IPS-18c (cell line): ENCODE measurements around the gene SUSD6.
"Not testable (repeated sequence)": the region's sequence is repeated elsewhere in the genome, so short reads cannot be mapped to it uniquely, and the experiment has no call there.

Source experiments
- H3K4me3 ChIP-seq: 2 replicates; pipeline ENCODE4 v1.7.0; 2013; ENCODE audit warnings: low read depth, mild to moderate bottlenecking, low read length, moderate library complexity; ENCODE audit not compliant: insufficient read depth
- H3K9me3 ChIP-seq: one replicate; pipeline ENCODE4 v1.6.1; 2013; ENCODE audit warnings: mild to moderate bottlenecking, low read length, moderate library complexity; ENCODE audit not compliant: control insufficient read depth, insufficient read depth

The SUSD6 gene

DNA sequence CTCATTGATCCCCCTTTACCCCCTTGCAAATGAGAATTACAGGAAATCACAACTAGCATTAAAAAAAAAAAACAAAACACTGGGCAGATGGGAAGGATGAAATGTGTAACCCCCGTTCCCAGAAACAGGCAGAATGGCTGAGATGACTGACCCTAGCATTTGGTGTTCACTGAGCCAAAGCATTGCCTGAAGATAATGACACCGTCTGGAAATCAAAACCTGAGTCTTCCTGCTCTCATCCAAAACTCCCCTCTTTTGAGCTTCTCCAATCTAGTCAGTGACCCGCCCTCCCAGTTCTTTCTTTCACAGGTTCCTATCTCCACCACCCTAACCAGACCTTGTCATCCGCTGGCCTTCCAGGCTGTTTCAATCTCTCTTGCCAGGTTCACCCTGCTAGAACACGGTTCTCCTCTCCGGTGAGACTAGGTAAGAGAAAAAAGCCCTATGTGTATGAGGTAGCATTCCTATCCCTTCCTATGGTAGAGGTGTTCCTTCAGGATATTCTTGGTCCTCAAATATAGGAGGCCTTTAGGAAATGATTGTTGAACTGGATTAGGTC lies 21.3 kb downstream of the SUSD6 start:
- Histone ChIP-seq H3K4me3 (no peak overlapping the region), H3K9me3 (no peaks in the 10 kb centered on the region)

DNA sequence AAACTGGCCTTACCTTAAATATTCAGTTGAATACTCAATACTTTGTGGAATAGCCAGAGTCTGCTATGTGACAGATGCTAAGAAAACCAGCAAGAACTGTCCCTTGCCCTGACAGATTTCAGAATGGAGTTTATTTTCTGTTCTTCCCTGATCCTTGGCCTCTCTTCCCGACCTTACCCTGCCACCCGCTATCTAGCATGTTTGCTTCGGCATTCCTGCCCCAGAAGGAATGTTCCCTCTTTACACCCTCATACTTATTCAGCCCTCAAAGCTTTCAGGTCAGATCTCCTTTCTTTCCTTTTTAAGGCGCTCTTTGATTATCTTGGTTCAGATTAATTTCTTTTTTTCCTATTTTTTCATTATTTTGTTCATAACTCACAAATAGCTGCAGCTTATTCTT lies 21.8 kb downstream of the SUSD6 start:
- Histone ChIP-seq H3K9me3 (no peaks in the 10 kb centered on the region), H3K4me3 (no peak overlapping the region)

DNA sequence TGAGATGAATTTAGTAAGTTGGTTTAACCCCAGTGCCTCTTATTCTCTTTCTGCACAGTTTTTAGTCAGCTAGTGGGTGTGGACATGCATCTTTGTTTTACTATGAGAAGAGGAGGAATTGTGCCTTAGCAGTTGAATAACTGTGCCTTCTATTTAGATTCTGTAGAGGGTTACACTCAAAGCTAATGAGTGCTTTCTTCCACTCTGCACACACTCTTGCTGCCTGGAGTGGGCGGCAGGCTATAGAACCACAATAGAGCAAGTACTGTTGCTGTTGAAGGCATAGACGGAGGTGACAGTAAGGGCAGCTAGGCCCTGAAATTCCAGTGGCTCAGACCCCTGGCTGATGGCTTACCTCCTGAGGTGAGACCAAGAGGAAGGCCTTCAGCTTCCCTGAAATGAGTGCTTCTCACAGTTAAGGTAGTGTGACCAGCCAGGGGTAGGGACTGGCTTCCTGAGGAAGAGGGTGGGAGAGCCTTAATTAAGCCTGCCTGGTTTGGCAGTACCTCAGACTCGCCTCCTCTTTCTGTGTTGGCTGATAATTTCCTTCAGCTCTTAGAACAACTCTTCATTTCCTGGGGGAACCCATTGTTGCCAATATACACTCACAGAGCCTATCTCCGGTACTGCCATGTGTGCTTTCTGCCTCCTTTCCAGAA lies 24.7 kb downstream of the SUSD6 start:
- Histone ChIP-seq H3K4me3 (no peak overlapping the region), H3K9me3 (no peaks in the 10 kb centered on the region)

DNA sequence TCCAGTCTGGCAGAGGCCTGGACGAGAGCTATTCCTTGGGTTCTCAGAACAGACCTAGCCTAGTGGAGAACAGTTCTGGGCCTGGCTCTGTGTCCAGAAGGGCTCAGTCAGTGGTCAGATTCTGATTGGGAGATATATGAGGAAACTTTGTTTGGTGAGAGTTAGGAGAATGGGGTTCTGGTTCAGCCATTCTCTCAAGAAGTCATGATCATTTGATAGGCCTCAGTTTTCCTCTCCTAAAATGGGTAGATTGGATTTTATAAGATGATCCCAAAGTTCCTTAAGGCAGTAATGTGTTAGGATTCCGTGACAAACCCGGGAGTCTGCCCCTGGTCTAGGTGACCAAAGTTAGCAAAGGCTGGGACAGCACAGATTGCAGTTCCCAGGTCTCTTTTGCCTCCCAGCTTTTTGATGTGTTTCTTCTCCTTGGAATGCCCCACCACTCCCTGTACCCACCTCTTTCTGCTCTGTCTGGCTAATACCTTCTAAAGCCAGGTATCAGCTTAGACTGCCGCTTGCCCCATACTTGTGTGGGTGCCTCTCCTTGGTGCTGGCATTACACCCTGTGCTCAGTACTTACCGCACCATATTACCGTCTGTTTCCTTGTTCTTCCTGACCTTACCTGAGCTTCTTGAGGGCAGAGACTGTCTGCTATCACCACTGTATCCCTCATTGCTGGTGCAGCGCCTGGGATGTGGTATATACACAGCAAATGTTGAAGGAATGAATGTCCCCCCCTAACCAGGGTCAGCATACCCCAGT lies 25.5 kb downstream of the SUSD6 start:
- H3K4me3 ChIP-seq, result no peak overlapping the region
- no peaks in the 10 kb centered on the region for H3K9me3 ChIP-seq

DNA sequence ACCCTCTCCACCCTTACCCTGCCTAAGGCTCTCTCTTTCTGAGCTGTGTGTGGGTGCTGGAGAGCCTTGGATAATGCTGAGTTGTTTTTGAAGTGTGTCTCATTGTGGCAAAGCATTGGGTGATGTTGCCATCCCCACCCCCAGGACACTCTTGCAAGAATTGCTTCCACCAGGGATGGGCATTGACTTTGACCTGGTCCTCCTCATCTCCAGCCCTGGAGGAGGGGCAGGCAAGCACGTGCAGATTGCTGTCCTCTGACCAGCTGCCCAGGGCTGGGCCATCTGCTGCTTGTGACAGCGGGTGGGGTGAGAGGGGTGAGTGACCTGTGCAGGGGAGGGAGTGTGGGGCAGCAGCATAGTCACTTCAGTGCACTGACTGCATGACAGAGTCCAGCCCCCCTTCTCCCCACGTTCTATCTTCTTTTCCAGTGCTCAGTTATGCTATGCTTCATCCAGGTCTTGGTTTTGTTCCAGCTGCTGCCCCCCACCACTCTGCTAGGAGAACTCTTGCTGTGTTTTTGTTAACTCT lies 26.2 kb downstream of the SUSD6 start:
- H3K4me3 ChIP-seq, result peak overlapping the region; percentile 9; the same call in 1 of the 2 replicates
- H3K9me3 ChIP-seq, result no peaks in the 10 kb centered on the region

DNA sequence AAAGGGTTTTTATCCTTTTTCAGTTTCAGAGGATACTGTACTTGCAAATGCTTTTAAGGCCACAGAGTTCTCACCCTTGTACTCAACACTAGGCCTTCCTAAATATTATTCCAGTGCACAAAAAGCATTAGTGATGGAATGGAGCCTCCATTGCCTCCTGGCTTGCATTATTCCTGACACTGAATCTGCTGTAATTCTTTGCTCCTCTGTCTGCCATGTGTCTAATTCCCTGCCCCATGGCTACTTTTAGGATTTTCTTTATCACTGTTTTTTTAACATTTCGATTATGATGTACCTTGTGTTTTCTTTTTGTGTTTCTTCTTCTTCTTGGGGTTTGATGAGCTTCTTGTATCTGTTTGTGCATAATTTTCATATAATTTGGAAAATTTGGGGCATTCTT lies 29.5 kb downstream of the SUSD6 start:
- no peak overlapping the region for H3K4me3 ChIP-seq
- H3K9me3 ChIP-seq, result no peaks in the 10 kb centered on the region

DNA sequence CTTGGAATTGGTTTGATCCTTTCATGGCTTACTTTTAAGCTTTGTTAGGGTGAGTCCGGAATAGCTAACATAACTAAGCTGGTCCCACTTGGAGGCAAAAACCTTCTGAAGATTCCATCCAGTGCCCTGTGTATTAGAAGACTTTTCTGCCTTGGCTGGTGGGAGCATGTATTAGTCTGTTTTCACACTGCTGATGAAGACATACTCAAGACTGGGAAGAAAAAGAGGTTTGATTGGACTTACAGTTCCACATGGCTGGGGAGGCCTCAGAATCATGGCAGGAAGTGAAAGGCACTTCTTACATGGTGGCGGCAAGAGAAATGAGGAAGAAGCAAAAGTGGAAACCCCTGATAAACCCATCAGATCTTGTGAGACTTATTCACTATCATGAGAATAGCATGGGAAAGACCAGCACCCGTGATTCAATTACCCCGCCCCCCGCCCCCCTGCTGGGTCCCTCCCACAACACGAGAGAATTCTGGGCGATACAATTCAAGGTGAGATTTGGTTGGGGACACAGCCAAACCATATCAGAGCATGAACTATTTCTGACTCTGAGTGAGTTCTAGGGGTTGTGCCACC lies 30.9 kb downstream of the SUSD6 start:
- H3K9me3 ChIP-seq, H3K4me3 ChIP-seq: not testable (repeated sequence)

DNA sequence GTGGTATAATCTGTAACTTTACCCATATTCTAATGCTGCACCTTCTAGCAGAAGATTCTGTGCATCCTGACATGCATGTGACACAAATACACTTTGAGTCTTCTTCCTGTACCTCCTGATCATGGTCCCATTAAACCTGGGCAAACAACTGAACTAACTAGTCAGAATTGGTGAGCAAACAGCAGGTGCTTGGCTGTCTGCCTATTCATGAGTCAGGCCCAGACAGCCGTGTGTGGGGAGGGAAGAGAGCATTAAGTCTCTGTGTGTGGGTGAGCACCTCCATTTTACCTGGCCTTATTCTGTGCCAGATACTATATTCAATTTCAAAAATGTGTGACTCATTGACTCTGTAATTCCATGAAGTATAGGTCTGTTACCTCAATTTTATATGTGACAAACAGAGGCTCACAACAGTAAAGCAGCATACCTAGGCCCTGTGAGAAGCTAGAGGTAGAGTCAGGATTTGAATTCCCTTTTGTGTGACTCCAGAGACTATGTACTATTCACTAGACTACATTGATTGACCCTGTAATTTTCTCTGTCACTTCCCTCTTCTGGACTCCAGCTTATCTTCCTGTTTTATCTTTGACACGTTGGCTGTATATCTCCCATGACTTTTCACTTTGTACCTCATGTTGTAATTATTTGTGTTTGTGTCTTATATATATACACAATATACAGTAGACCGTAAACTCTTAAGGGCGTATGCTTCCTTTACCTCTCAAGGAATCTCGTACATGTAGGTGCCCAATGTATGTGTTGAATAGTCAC lies 32.2 kb downstream of the SUSD6 start:
- Histone ChIP-seq H3K9me3 (no peaks in the 10 kb centered on the region), H3K4me3 (no peak overlapping the region)

DNA sequence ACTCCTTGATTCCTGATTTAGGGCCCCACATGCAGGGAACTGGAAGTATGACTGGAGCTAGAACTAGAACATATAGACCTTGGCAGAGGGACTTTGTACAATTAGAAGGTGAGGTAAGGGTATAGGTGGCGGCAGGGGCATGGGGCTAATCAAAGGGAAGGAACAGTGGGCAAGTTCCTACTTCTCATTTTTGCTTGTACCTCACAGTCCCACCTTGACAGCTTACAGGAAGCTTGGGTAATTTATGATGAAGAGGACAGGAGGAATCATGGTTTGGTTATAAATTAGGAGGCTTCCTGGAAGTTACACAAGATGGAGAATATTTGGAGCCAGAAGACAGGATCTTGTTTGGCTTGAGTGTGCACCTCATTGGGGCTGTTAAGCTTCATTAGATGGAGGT lies 33.4 kb downstream of the SUSD6 start:
- Histone ChIP-seq H3K9me3 (no peaks in the 10 kb centered on the region), H3K4me3 (no peak overlapping the region)

DNA sequence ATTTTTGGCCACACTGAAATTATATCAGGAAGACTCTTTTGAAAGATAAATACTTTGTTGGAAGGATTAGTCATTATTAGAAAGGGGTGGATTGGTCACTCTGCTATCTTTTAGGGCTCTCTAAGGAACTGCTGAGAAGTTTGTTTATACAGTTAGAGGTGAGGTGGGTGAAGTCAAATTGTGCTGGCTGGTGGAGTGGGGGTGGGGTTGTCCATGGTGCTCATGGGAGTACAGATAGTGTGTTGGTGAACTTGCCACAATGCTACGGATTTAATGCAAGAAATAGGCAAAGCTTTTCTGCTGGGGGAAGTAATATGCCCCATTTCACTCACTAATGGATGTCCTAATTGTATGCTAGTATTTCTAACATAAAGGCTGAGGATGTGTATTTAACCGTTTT lies 35.8 kb downstream of the SUSD6 start:
- H3K9me3 ChIP-seq, result no peaks in the 10 kb centered on the region
- H3K4me3 ChIP-seq, result no peak overlapping the region

DNA sequence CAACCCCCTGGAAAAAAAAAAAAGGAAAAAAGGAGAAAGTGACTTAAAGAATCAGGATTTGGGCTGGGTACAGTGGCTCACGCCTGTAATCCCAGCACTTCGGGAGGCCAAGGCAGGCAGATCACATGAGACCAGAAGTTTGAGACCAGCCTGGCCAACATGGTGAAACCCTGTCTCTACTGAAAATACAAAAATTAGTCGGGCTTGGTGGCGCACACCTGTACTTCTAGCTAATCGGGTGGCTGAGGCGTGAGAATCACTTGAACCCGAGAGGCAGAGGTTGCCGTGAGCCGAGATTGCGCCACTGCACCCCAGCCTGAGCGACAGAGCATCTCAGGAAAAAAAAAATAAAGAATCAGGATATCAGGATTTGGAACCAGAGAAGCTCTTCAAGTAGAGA lies 36.2 kb downstream of the SUSD6 start:
- not testable (repeated sequence) for H3K9me3 ChIP-seq, H3K4me3 ChIP-seq

DNA sequence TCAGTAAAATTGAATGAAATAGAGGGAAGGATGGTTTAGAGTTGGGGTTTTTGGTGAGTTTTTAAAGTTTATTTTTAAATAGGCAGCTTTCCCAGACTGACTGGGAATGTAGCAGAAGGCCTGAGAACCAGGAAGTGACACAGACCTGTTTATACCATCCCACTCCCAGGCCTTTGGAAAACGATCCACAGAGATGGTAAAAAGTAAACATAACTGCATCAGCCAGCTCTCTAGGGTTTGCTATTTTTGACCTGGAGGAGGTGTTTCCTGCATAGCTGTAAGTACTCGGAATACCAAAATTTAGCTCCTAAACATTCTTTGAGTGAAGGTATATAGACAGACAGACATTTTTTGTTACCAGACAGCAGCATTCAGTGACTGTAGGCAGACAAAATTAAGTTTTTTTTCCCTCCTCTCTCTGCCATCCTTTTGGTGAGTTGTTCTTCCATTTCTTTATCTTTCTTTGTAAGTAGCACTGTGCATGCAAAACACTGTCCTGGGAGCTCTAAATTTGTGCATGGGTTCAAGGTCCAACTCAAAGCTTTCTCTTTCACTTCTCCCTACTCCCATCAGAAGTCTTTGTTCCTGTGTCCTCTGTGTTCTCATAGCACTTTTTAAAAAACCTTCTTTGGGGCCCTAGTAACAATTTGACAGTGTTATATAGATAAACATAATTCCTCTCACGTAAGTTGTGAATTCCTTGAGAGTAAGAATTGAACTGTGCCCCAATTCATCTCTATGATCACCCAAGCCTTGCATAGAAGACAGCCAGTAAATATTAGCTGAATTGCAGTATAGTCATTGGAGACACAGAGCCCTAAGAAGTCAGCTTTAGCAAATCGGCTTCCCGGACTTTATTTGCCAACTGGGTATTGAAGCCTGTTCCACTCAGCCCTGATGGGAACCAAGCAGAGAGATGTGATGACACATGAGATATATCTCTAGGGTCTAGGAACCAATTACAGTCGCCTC lies 37.4 kb downstream of the SUSD6 start:
- no peaks in the 10 kb centered on the region for H3K9me3 ChIP-seq
- no peak overlapping the region for H3K4me3 ChIP-seq

DNA sequence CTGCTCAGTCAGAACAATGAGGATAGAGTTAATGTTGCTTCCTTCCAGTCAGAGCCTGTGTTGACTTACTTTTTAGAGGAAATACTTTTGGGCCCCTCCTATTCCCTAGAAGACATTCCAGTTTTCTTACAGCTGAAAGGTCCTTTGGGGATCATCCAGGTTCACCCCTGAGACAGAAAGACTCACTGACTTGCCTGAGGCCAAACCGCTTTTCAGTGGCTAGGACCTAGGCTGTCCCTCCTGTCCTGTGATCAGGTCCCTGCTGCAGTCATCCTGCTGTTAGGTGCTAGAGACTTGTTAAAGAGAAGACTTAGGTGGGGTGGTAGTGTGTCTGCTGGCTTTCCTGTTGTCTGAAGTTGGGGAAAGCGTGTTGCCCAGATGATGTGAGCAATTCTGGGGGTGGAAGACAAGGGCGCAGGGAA lies 39.6 kb downstream of the SUSD6 start:
- Histone ChIP-seq H3K4me3 (no peak overlapping the region), H3K9me3 (no peaks in the 10 kb centered on the region)

DNA sequence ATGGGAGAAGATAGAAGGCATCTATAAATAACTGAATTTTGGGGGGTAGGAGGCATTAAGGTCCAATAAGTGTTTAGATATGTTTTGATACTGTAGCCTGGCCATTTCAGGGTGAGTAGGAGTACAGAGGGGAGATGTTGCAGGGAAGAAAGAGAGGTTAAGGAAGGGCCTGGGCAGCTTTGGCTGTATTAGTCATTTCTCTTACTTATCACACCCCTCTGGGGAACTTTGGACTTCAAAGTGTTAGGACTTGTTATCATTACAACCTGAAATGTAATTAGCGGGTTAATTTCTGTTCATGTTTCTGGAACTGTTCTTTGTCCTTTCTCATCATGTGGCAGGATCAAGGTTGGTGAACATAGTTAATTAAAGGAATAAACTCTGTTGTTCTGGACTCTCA lies 40.3 kb downstream of the SUSD6 start:
- no peaks in the 10 kb centered on the region for H3K9me3 ChIP-seq
- no peak overlapping the region for H3K4me3 ChIP-seq

DNA sequence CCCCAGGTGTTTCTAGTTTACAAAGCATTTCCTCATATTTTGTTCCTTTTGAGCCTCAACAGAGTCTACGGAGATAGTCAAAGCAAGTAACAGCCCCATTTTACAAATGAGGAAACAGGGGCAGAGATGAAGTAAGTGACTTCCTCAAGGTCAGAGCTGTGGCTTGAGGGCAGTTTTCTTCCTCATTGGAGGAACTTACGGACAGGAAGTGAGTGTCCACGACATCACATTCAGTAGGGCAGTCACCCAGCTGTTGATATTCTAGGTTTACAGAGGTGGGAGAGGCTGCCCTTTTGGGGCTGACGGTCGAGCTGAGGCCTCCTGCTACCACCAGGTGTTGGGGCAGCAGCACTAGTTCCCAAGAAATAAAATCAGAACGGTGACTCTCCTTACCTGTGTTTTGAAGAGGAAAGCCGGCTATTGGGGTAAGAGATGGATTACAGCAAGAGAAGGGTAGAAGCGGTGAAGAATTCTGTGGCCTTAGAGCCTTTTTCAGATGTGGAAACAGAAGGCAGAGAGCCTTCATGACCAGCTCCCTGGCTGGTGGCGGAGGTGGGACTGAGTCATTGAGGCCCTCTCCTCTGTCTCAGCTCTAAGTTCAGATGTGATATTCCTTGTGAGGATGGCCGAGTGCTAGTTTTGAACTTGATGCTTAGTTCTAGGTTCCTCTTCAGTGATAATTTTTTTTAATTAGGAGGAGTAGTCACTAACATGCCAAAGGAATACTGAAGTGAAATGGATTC lies 41.7 kb downstream of the SUSD6 start:
- Histone ChIP-seq H3K4me3 (no peak overlapping the region), H3K9me3 (no peaks in the 10 kb centered on the region)

DNA sequence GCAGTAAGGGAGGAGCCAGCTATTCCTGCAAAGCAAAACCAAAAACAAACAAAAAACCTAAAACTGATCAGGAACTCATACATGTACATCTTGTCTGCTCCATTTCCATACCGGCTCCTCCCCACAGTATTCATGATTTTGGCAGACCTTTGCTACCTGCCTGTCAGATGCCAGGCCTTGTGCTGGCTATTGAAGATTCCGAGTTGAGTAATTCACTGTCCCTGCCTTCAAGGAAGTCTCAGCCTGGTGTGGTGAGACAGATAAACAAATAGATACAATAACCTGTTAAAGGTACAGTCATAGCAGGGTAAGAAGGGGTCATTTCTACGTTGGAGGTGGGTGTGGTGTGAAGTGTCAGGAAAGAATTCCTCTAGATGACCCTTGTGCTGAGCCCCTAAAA lies 42.7 kb downstream of the SUSD6 start:
- no peak overlapping the region for H3K4me3 ChIP-seq
- H3K9me3 ChIP-seq, result no peaks in the 10 kb centered on the region
